Vagina (tissue), 2 donors: Measurements from ENCODE around the gene ARL17B.
A peak's percentile ranks its signal among the peaks of the same experiment; 100 is the strongest.
"Not testable (repeated sequence)": the region's sequence is repeated elsewhere in the genome, so short reads cannot be mapped to it uniquely, and the experiment has no call there.

Experiments used
- POLR2A ChIP-seq, 2 donors: fragments of 450-650 bp; IDR thresholded peaks; one replicate each; pipeline ENCODE4 v1.6.1; 2017; ENCODE audit warnings: antibody characterized with exemption in 2 of 2, mild to moderate bottlenecking in 2 of 2, moderate library complexity in 2 of 2
- POLR2AphosphoS5 ChIP-seq, 2 donors: sonication (generic); formaldehyde crosslinking; IDR thresholded peaks; one replicate each; pipeline ENCODE4 v1.9.0; 2017; ENCODE audit warnings: antibody characterized with exemption in 2 of 2, mild to moderate bottlenecking in 2 of 2, low read depth in 1 of 2; ENCODE audit not compliant: insufficient read depth in 1 of 2

DNA sequence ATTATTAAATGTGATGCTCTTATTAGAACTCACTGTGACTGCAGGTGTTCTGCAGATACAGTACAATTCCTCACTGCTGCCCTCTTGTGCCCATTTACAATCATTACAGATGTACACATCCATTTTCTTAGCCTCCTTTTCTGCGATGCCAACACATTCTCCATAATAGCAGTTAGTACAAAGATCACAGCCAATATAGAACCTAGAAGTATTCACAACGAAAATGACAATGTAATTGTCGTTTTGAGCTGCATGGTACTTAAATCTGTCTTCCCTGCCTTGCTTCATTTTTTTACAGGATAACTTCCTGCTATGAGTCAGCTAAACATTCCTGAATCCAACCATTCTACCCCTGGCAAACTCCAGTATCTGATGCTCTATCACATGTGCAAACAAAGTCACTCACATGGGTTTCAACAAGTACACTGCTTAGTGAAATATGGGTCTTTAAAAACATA, 74.8 kb downstream of the ARL17B start:
- peak in 1 of 2 donors; percentile 25 for TF ChIP-seq POLR2AphosphoS5 (IDR thresholded peaks at IDR 0.05; ENCODE audit: insufficient read depth in 1 of 2, low read depth in 1 of 2)
- TF ChIP-seq POLR2A (IDR thresholded peaks at IDR 0.05): not testable (repeated sequence)
